NCI-H82 (cell line): ENCODE results near the gene TEF.

Experiments used
- DNase-seq: peaks from one replicate; lab custom pipeline; 2025; lab: John Stamatoyannopoulos, UW

TEF gene, protein sequence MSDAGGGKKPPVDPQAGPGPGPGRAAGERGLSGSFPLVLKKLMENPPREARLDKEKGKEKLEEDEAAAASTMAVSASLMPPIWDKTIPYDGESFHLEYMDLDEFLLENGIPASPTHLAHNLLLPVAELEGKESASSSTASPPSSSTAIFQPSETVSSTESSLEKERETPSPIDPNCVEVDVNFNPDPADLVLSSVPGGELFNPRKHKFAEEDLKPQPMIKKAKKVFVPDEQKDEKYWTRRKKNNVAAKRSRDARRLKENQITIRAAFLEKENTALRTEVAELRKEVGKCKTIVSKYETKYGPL

GRCh38 chr22:41381329-41382097, at the start of gene TEF:
TEF (plus strand) TSS chr22:41381942; CDS start chr22:41382045, 103 bp downstream.
- peak; percentile 99 for DNase-seq

GRCh38 chr22:41332217-41332939, 49.4 kb upstream of the TEF start:
- no peak for DNase-seq

GRCh38 chr22:41333806-41334205, 47.9 kb upstream of the TEF start:
- no peak for DNase-seq

DNA sequence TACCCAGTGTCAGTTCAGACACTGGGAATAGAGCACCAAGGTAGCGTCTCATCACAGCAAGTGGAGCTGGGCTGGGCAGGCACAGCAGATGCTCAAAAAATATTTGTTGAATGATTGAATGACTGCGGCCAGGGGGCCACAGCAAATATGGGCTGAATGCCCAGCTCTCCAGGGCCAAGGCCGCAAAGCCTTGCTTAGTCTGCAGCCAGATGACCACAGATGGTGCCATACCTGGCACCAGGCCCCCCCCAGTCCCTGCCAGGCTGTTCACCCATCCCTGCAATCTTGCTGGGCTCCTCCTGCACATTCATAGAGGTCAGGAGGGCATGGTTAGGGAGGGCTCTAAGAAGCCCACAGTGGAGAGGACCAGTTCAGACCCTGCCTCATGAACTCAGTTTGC, 47.5 kb upstream of the TEF start:
- DNase-seq, result no peak

DNA sequence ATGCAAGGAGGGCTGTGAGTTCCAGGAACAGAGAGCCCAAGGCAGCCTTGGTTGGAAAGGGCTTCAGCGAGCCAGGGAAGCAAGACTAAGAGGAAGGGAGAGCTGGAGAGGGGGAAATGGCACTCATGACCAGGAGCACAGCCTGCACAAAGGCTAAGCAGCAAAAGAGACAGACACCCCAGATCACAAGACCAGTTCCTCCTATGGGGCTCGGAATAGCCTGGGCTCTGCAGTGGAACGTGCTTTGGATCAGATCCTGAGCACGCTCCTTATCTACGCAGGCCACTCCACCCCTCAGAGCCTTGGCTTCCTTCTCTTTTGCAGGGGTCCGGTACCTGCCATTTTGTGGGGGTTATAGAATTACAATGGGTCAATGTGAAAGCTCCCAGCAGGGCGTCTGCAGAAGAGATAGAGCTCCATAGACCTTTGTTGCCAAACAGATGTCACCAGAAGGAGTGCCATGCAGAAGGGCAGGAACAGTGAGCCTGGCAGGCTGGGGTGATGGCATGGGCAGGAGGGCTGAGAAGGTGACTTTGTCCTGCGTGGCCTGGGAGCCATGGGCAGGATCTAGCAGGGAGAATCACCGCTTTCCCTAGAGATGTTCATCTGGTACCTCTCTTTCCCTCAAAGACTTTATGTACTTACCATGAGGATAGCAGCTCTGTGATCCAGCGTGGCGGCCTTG, 46.6 kb upstream of the TEF start:
- no peak for DNase-seq

- DNase-seq, result no peak
These were observed 43.0 kb upstream of the TEF start for GRCh38 chr22:41338614-41339212.

GRCh38 chr22:41339823-41340222, 41.9 kb upstream of the TEF start:
- DNase-seq, result no peak

GRCh38 chr22:41340357-41340756, 41.4 kb upstream of the TEF start:
- no peak for DNase-seq

DNA sequence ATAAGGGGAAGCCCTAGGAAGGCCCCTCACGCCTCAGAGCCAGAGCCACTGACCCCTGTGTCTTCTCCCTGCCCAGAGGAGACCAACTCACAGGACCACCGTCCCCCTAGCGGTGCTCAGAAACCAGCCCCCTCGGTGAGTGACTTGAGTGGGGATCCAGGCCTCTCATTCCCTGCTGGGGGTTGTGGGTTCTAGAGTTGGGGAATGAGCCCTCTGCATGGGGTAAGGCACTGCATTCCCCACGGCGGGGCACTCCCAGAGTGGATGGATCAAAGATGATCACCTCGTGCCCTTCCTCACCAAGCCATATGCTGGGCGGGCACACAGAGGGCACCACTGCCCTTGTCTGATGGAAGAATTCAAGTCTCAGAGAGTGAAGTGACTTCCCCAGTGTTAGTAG, 40.7 kb upstream of the TEF start:
- DNase-seq, result no peak

DNA sequence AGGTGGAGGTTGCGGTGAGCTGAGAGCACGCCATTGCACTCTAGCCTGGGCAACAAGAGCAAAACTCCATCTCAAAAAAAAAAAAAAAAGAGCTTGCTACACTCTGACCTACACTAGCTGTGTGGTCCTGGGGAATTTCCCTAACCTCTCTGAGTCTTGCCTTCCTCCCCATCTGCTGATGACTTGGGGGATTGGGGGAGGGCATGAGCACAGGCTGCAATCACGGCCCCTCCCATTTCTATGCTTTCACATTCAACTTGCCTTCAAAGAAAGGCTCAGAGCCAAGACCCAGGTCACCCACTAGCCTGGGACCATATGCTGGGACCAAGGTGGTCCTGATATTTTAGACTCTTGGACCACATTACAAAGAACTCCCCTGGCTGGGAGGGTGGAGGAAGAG, 39.8 kb upstream of the TEF start:
- DNase-seq, result no peak

GRCh38 chr22:41343300-41343699, 38.4 kb upstream of the TEF start:
- no peak for DNase-seq

GRCh38 chr22:41343717-41344116, 38.0 kb upstream of the TEF start:
- DNase-seq, result no peak

- no peak for DNase-seq
These were observed 37.5 kb upstream of the TEF start for GRCh38 chr22:41344189-41344788.

DNA sequence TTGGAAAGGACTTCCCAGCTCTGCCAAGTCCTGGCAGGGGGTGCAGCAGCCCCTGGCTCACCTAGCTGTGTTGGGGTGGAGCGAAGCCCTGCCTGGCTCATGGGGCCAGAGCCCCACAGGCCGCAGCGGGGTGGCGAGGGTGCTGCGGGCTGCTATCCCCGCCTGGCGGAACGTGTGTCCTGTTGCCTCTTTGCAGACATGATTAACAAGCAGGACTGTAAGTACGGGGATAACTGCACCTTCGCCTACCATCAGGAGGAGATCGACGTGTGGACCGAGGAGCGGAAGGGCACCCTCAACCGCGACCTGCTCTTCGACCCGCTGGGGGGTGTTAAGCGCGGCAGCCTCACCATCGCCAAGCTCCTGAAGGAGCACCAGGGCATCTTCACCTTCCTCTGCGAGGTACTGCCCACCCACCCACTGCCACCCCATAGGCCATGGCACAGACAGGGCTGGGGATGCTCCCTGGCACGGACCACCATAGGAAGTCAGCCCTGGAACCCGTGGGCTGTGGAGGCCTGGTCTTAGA, 35.9 kb upstream of the TEF start:
- no peak for DNase-seq

GRCh38 chr22:41347066-41347859, 34.5 kb upstream of the TEF start:
- DNase-seq, result no peak

DNA sequence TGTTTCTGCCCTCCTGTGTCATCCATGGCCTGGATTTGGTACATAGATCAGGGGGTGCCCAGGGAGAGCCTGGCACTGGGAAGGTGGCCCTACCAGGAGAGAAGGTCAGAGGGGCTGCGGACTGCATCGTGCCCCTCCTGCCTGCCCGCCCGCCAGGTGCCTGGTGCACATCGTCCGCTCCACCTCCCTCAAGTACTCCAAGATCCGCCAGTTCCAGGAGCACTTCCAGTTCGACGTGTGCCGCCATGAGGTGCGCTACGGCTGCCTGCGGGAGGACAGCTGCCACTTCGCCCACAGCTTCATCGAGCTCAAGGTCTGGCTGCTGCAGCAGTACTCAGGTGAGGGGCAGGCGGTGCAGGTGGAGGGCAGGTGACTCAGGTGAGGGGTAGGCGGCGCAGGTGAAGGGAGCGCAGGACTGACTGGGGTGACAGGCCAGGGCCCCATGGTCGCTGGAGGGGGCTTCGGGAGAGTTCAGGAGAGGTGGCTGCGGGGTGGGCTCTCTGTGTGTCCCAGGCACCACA, 32.7 kb upstream of the TEF start:
- no peak for DNase-seq

DNA sequence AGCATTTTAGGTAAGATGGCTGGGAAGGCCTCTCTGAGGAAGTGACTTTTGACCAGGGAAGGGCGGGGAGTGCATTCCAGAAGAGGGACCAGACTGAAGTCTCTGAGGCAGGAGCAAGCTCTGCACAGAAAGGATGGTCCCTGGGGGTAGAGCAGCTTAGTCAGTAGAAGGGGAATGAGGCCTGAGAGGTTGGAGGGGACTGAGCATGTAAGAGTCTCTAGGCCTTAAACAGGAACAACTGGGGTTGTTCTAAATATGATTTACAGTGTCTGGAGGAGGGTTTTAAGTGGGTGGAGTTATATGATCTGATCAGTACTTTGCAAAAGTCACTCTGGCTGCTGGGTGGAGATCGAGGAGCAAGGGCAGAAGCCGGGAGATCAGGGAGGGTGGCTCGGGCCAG, 31.7 kb upstream of the TEF start:
- no peak for DNase-seq

DNA sequence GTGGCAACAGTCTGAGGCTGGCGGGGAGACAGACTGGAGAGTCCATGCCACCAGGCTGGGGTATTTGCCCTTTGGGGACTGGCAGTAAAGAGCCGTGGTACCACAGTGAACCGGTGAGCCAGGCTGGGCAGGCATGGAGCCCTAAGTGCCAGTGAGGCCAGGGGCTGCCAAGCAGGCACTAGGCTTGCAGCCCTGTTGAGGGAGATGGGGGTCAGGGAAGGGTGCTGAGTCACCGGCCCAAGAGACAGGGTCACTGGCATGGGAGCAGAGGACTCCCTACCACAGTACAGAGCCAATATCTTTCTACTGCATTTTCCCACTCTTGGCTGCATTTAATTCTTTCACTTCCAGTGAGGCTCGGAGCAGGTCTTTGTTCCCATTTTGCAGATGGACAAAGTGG, 30.7 kb upstream of the TEF start:
- no peak for DNase-seq

- no peak for DNase-seq
These were observed 29.7 kb upstream of the TEF start for GRCh38 chr22:41352058-41352457.

- no peak for DNase-seq
These were observed 27.7 kb upstream of the TEF start for GRCh38 chr22:41353862-41354575.
